C4-2B (cell line): Measurements from ENCODE around the gene SPN.

ENCODE experiments used
- CTCF ChIP-seq: fragments of 450-650 bp; conservative IDR thresholded peaks from 2 replicates; pipeline ENCODE4 v1.5.1; 2017; ENCODE audit warnings: mild to moderate bottlenecking
- ZFX ChIP-seq: fragments of 450-650 bp; IDR thresholded peaks from 2 replicates; pipeline ENCODE4 v1.6.1; 2017

GRCh38 chr16:29700253-29700987 is 37.4 kb downstream of the SPN start:
- TF ChIP-seq CTCF (peak; percentile 94), ZFX (no peak)
